Spleen (tissue), 11 donors: ENCODE results near the gene COG7. TPM values are rescaled to one million over a fixed set of nuclear protein-coding genes. Genes with fewer than 3 reads are reported as not detected.

Experiments used
- DNase-seq: peaks from one replicate; pipeline ENCODE4 v3.0.0-alpha.2; 2020
- H3K27ac ChIP-seq, 8 donors: fragments of 200-600 bp; sonication (generic) in 7 of 8; 1 replicate in 4 of 8; 2 replicates in 4 of 8; pipeline versions ENCODE4 v1.5.0 to v1.8.0; 2016 to 2021; ENCODE audit warnings: inconsistent platforms in 4 of 8, mild to moderate bottlenecking in 4 of 8, moderate library complexity in 1 of 8
- H3K27me3 ChIP-seq, 7 donors: fragments of 200-600 bp; sonication (generic) in 6 of 7; replicated peaks in 1 of 7; 1 replicate in 4 of 7; 2 replicates in 3 of 7; pipeline versions ENCODE4 v1.5.0 to v1.8.0; 2016 to 2021; ENCODE audit warnings: inconsistent platforms in 3 of 7, mild to moderate bottlenecking in 1 of 7
- H3K36me3 ChIP-seq, 6 donors: fragments of 200-600 bp; sonication (generic) in 5 of 6; 1 replicate in 4 of 6; 2 replicates in 2 of 6; pipeline versions ENCODE4 v1.5.0 to v1.8.0; 2016 to 2021; ENCODE audit warnings: inconsistent platforms in 2 of 6
- H3K4me1 ChIP-seq, 6 donors: fragments of 200-600 bp; sonication (generic) in 5 of 6; 1 replicate in 3 of 6; 2 replicates in 3 of 6; pipeline versions ENCODE4 v1.5.0 to v1.8.0; 2016 to 2021; ENCODE audit warnings: inconsistent platforms in 3 of 6
- H3K4me3 ChIP-seq, 8 donors: fragments of 200-600 bp; sonication (generic) in 7 of 8; 1 replicate in 4 of 8; 2 replicates in 4 of 8; pipeline versions ENCODE4 v1.5.0 to v1.8.0; 2016 to 2021; ENCODE audit warnings: inconsistent platforms in 4 of 8, mild to moderate bottlenecking in 4 of 8, moderate library complexity in 2 of 8
- H3K9me3 ChIP-seq, 8 donors: fragments of 200-600 bp; sonication (generic) in 7 of 8; 1 replicate in 4 of 8; 2 replicates in 4 of 8; pipeline versions ENCODE4 v1.5.0 to v1.8.0; 2016 to 2021; ENCODE audit warnings: inconsistent platforms in 4 of 8
- POLR2A ChIP-seq, 3 donors: fragments of 450-650 bp; IDR thresholded peaks; one replicate each; pipeline ENCODE4 v1.5.1; 2017; ENCODE audit warnings: antibody characterized with exemption in 3 of 3, mild to moderate bottlenecking in 1 of 3
- POLR2AphosphoS5 ChIP-seq, 3 donors: sonication (generic); formaldehyde crosslinking; IDR thresholded peaks; one replicate each; pipeline ENCODE4 v1.5.1; 2017; ENCODE audit warnings: antibody characterized with exemption in 3 of 3
- WGBS, 5 donors: extraction: QIAGEN DNeasy Blood & Tissue Kit in 3 of 5; methylation state at CpG; one replicate each; pipeline versions ENCODE4 v1.1.5 to v1.1.7; 2013 to 2018; 5-methylcytosine and 5-hydroxymethylcytosine counted together
- intact Hi-C: fragments of 100-400 bp; cut with DNase I; formaldehyde crosslinking; loops from one replicate; pipeline ENCODE4 v1.15.0; 2023; ENCODE audit warnings: low total_unique reads
- polyA plus RNA-seq, 3 donors: library from polyadenylated mRNA; stranded (reverse); fragments of 200-250 nt; gene quantifications; one replicate each; pipeline ENCODE4 v1.2.1, GENCODE V29; 2013
- total RNA-seq, 7 donors: library from RNA; depleted of rRNA in 3 of 7; stranded (reverse); fragments of >200 nt in 3 of 7; fragmentation: NEBNext Ultra II Directional in 4 of 7; extraction: Animal tissue kit (Norgen Biotek cat#: 25700) in 4 of 7; gene quantifications; one replicate each; pipeline versions ENCODE4 v1.1.0 to v1.2.1, GENCODE V29; 2016 to 2021
- TF ChIP-seq, protein P1 (sequence below), 11 experiments: fragments of 200-600 bp in 7 of 11; fragments of 450-650 bp in 4 of 11; sonication (generic) in 4 of 11; IDR thresholded peaks in 8 of 11; conservative IDR thresholded peaks in 3 of 11; 1 replicate in 7 of 11; 2 replicates in 4 of 11; pipeline versions ENCODE4 v1.4.0 to v1.8.0; 2016 to 2021; ENCODE audit warnings: antibody characterized with exemption in 11 of 11, inconsistent platforms in 4 of 11, mild to moderate bottlenecking in 1 of 11
- donor health status: healthy with polysubstance abuse.
- donor health status: DM: no; HTN: no; CAD: no; lungs with moderate emphysema.
- donor health status: DM: no; HTN: no; CAD: no.
- donor health status: Bipolar disorder and iron deficiency.
- donor health status: healthy.
- donor health status: DM: no; HTN: no; CAD: no.
- donor health status: DM: yes; HTN: yes; CAD: no.

The COG7 gene
- total and polyA plus RNA-seq, 10 donors = 9.6 to 25.5 (median 18.8) TPM

GRCh38 chr16:23387666-23388065 lies 65.3 kb downstream of the COG7 start:
- H3K27ac ChIP-seq = no peak overlapping the region
- TF ChIP-seq, protein P1, sequence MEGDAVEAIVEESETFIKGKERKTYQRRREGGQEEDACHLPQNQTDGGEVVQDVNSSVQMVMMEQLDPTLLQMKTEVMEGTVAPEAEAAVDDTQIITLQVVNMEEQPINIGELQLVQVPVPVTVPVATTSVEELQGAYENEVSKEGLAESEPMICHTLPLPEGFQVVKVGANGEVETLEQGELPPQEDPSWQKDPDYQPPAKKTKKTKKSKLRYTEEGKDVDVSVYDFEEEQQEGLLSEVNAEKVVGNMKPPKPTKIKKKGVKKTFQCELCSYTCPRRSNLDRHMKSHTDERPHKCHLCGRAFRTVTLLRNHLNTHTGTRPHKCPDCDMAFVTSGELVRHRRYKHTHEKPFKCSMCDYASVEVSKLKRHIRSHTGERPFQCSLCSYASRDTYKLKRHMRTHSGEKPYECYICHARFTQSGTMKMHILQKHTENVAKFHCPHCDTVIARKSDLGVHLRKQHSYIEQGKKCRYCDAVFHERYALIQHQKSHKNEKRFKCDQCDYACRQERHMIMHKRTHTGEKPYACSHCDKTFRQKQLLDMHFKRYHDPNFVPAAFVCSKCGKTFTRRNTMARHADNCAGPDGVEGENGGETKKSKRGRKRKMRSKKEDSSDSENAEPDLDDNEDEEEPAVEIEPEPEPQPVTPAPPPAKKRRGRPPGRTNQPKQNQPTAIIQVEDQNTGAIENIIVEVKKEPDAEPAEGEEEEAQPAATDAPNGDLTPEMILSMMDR (IDR thresholded peaks at IDR 0.05 in 8 of 11, conservative IDR thresholded peaks at IDR 0.05 in 3 of 11) = no peak
- TF ChIP-seq POLR2AphosphoS5 (IDR thresholded peaks at IDR 0.05) (no peak), POLR2A (IDR thresholded peaks at IDR 0.05) (no peak)
- no peaks in the 10 kb centered on the region for H3K27me3 ChIP-seq
- no peaks in the 10 kb centered on the region for H3K9me3 ChIP-seq
- H3K4me1 ChIP-seq = no peaks in the 10 kb centered on the region
- H3K36me3 ChIP-seq = peaks cover 0 to 64% (median 45%) of the 10 kb centered on the region in 6 donors
- WGBS, 5 donors = 91 to 94% (median 93%) methylated on average over 8 of the region's 8 CpGs
- DNase-seq = no peak
- no peak overlapping the region for H3K4me3 ChIP-seq
- intact Hi-C loops = no loop called here

GRCh38 chr16:23385441-23385840 lies 67.5 kb downstream of the COG7 start:
- Histone ChIP-seq H3K27me3 (no peaks in the 10 kb centered on the region), H3K4me3 (no peak overlapping the region), H3K27ac (no peak overlapping the region), H3K36me3 (peaks cover 0 to 41% (median 23%) of the 10 kb centered on the region in 6 donors), H3K4me1 (no peaks in the 10 kb centered on the region), H3K9me3 (no peaks in the 10 kb centered on the region)
- TF ChIP-seq, protein P1 (IDR thresholded peaks at IDR 0.05 in 8 of 11, conservative IDR thresholded peaks at IDR 0.05 in 3 of 11) = no peak
- TF ChIP-seq POLR2AphosphoS5 (IDR thresholded peaks at IDR 0.05) (no peak), POLR2A (IDR thresholded peaks at IDR 0.05) (no peak)
- WGBS, 5 donors = 91 to 97% (median 96%) methylated on average over 8 to 15 of the region's 15 CpGs
- intact Hi-C loops = no loop called here
- no peak for DNase-seq

- intact Hi-C loops = no loop called here
- Histone ChIP-seq H3K27me3 (no peaks in the 10 kb centered on the region), H3K27ac (no peak overlapping the region), H3K36me3 (peaks cover 0 to 36% (median 18%) of the 10 kb centered on the region in 6 donors), H3K9me3 (no peaks in the 10 kb centered on the region), H3K4me1 (no peaks in the 10 kb centered on the region), H3K4me3 (no peak overlapping the region)
- no peak for DNase-seq
- 94 to 98% (median 94%) methylated on average over 10 of the region's 10 CpGs for WGBS, 5 donors
- TF ChIP-seq, protein P1 (IDR thresholded peaks at IDR 0.05 in 8 of 11, conservative IDR thresholded peaks at IDR 0.05 in 3 of 11) = no peak
- TF ChIP-seq POLR2A (IDR thresholded peaks at IDR 0.05) (no peak), POLR2AphosphoS5 (IDR thresholded peaks at IDR 0.05) (no peak)
These were observed 68.1 kb downstream of the COG7 start for GRCh38 chr16:23384878-23385277.

- H3K9me3 ChIP-seq = no peaks in the 10 kb centered on the region
- H3K4me3 ChIP-seq = no peak overlapping the region
- peak; percentile 54 for DNase-seq
- H3K27ac ChIP-seq = no peak overlapping the region
- H3K27me3 ChIP-seq = no peaks in the 10 kb centered on the region
- peaks cover 0 to 26% (median 10%) of the 10 kb centered on the region in 6 donors for H3K36me3 ChIP-seq
- WGBS, 5 donors = 72 to 96% (median 90%) methylated on average over 3 of the region's 3 CpGs
- no peaks in the 10 kb centered on the region for H3K4me1 ChIP-seq
- intact Hi-C loops = no loop called here
- TF ChIP-seq, protein P1 (IDR thresholded peaks at IDR 0.05 in 8 of 11, conservative IDR thresholded peaks at IDR 0.05 in 3 of 11) = no peak
- TF ChIP-seq POLR2AphosphoS5 (IDR thresholded peaks at IDR 0.05) (no peak), POLR2A (IDR thresholded peaks at IDR 0.05) (no peak)
These were observed 69.1 kb downstream of the COG7 start for GRCh38 chr16:23383881-23384280.
